WTC11 (cell line): ENCODE data around the gene FAM72D.
"Not testable (repeated sequence)": the region's sequence is repeated elsewhere in the genome, so short reads cannot be mapped to it uniquely, and the experiment has no call there.

ENCODE experiments used
- AFF4 ChIP-seq: sonication (generic); formaldehyde crosslinking; IDR thresholded peaks from 2 replicates; pipeline ENCODE4 v1.8.1; 2023; ENCODE audit warnings: mild to moderate bottlenecking, missing genetic modification reagents, borderline replicate concordance
- CBFB ChIP-seq: sonication (generic); formaldehyde crosslinking; IDR thresholded peaks from 2 replicates; pipeline ENCODE4 v1.8.1; 2022; ENCODE audit warnings: mild to moderate bottlenecking, low read depth, missing genetic modification reagents
- CTCF ChIP-seq: fragments of 200-600 bp; IDR thresholded peaks from 2 replicates; pipeline ENCODE4 v1.8.0; 2022; ENCODE audit warnings: antibody characterized with exemption
- FOXK1 ChIP-seq: sonication (generic); formaldehyde crosslinking; IDR thresholded peaks from 2 replicates; pipeline ENCODE4 v1.8.0; 2022; ENCODE audit warnings: mild to moderate bottlenecking, moderate library complexity, missing genetic modification reagents
- HMGXB4 ChIP-seq: sonication (generic); formaldehyde crosslinking; IDR thresholded peaks from 2 replicates; pipeline ENCODE4 v1.8.1; 2023; ENCODE audit warnings: mild to moderate bottlenecking, moderate library complexity, missing genetic modification reagents
- MAX ChIP-seq: sonication (generic); formaldehyde crosslinking; IDR thresholded peaks from 2 replicates; pipeline ENCODE4 v1.8.0; 2022; ENCODE audit warnings: mild to moderate bottlenecking, missing genetic modification reagents
- PRDM15 ChIP-seq: sonication (generic); formaldehyde crosslinking; IDR thresholded peaks from 2 replicates; pipeline ENCODE4 v1.8.0; 2022; ENCODE audit warnings: missing genetic modification reagents
- PREB ChIP-seq: sonication (generic); formaldehyde crosslinking; IDR thresholded peaks from 2 replicates; pipeline ENCODE4 v1.8.1; 2022; ENCODE audit warnings: mild to moderate bottlenecking, missing genetic modification reagents, moderate library complexity, borderline replicate concordance
- PRRX2 ChIP-seq: fragments of 250-450 bp; sonication (Bioruptor Pico); IDR thresholded peaks from 2 replicates; pipeline ENCODE4 v1.8.0; 2021; ENCODE audit warnings: mild to moderate bottlenecking
- SP1 ChIP-seq: sonication (generic); formaldehyde crosslinking; conservative IDR thresholded peaks from 2 replicates; pipeline ENCODE4 v1.8.1; 2022; ENCODE audit warnings: missing genetic modification reagents
- ZNF138 ChIP-seq: sonication (generic); formaldehyde crosslinking; conservative IDR thresholded peaks from 2 replicates; pipeline ENCODE4 v1.8.1; 2022; ENCODE audit warnings: mild to moderate bottlenecking, moderate library complexity, missing genetic modification reagents
- ZNF219 ChIP-seq: sonication (generic); formaldehyde crosslinking; IDR thresholded peaks from 2 replicates; pipeline ENCODE4 v1.8.0; 2023; ENCODE audit warnings: missing genetic modification reagents, mild to moderate bottlenecking, borderline replicate concordance
- ZNF396 ChIP-seq: fragments of 250-450 bp; sonication (Bioruptor Pico); IDR thresholded peaks from 2 replicates; pipeline ENCODE4 v1.8.0; 2021; ENCODE audit warnings: mild to moderate bottlenecking, moderate library complexity, borderline replicate concordance
- ZNF423 ChIP-seq: fragments of 250-450 bp; sonication (Bioruptor Pico); IDR thresholded peaks from 2 replicates; pipeline ENCODE4 v2.1.2; 2022; ENCODE audit warnings: mild to moderate bottlenecking, moderate library complexity

- TF ChIP-seq CTCF; ZNF423 (CRISPR knock-in tag); FOXK1 (CRISPR knock-in tag); SP1 (CRISPR knock-in tag); AFF4 (CRISPR knock-in tag); PREB (CRISPR knock-in tag); PRDM15; PRRX2 (CRISPR knock-in tag); CBFB (CRISPR knock-in tag); ZNF138 (CRISPR knock-in tag); ZNF396; MAX (CRISPR knock-in tag); HMGXB4 (CRISPR knock-in tag); ZNF219 (CRISPR knock-in tag): not testable (repeated sequence)
Observed at GRCh38 chr1:145048181-145048856, 47.5 kb upstream of the FAM72D start.
